HepG2 (cell line): Measurements from ENCODE around the gene PXDC1. TPM values are rescaled to one million over a fixed set of nuclear protein-coding genes. Genes with fewer than 3 reads are reported as not detected.

Experiments
- DMTF1 ChIP-seq: sonication (generic); formaldehyde crosslinking; IDR thresholded peaks from 2 replicates; pipeline ENCODE4 v1.4.0; 2020; ENCODE audit warnings: mild to moderate bottlenecking, missing genetic modification reagents
- FOXP1 ChIP-seq, 2 experiments: fragments of 450-650 bp in 1 of 2; IDR thresholded peaks; 2 replicates each; pipeline ENCODE4 v1.6.1; 2017 to 2018; ENCODE audit warnings: antibody characterized with exemption in 1 of 2
- GABPB1 ChIP-seq: IDR thresholded peaks from 2 replicates; pipeline ENCODE4 v1.6.1; 2016; ENCODE audit warnings: mild to moderate bottlenecking, missing genetic modification reagents, moderate library complexity, missing compliant biosample characterization
- IRF2 ChIP-seq: IDR thresholded peaks from 2 replicates; pipeline ENCODE4 v1.6.1; 2018; ENCODE audit warnings: missing genetic modification reagents, missing compliant biosample characterization
- KAT8 ChIP-seq: IDR thresholded peaks from 2 replicates; pipeline ENCODE4 v1.6.1; 2016; ENCODE audit warnings: missing genetic modification reagents, missing compliant biosample characterization
- KDM2A ChIP-seq: sonication (generic); formaldehyde crosslinking; IDR thresholded peaks from 2 replicates; pipeline ENCODE4 v1.4.0; 2020; ENCODE audit warnings: low read depth, missing genetic modification reagents, borderline replicate concordance
- MAZ ChIP-seq, 2 experiments: sonication (generic) in 1 of 2; formaldehyde crosslinking in 1 of 2; IDR thresholded peaks; 2 replicates each; pipeline versions ENCODE4 v1.5.0 to v1.6.1; 2012 to 2020; ENCODE audit warnings: low read depth in 2 of 2, mild to moderate bottlenecking in 2 of 2, borderline replicate concordance in 1 of 2, improper control_type of control experiment in 1 of 2, low read length in 1 of 2, missing genetic modification reagents in 1 of 2, moderate library complexity in 1 of 2
- MZF1 ChIP-seq: sonication (generic); formaldehyde crosslinking; IDR thresholded peaks from 2 replicates; pipeline ENCODE4 v1.8.1; 2023; ENCODE audit warnings: mild to moderate bottlenecking, missing genetic modification reagents, borderline replicate concordance
- NFYC ChIP-seq: IDR thresholded peaks from 2 replicates; pipeline ENCODE4 v1.6.1; 2016; ENCODE audit warnings: missing genetic modification reagents, missing compliant biosample characterization
- PHF5A ChIP-seq: IDR thresholded peaks from one replicate; pipeline ENCODE4 v1.6.1; 2018; ENCODE audit warnings: low read depth, missing genetic modification reagents; ENCODE audit not compliant: unreplicated experiment
- PHF8 ChIP-seq: sonication (generic); formaldehyde crosslinking; IDR thresholded peaks from 2 replicates; pipeline ENCODE4 v1.5.0; 2020; ENCODE audit warnings: missing genetic modification reagents
- SP1 ChIP-seq, 2 experiments: fragments of 450-650 bp in 1 of 2; sonication (generic) in 1 of 2; formaldehyde crosslinking in 1 of 2; IDR thresholded peaks; 2 replicates each; pipeline versions ENCODE4 v1.4.0 to v1.6.1; 2016 to 2020; ENCODE audit warnings: missing genetic modification reagents in 1 of 2
- SRY ChIP-seq: sonication (generic); formaldehyde crosslinking; IDR thresholded peaks from 2 replicates; pipeline ENCODE4 v1.8.0; 2022; ENCODE audit warnings: mild to moderate bottlenecking, missing genetic modification reagents
- ZNF12 ChIP-seq: sonication (generic); formaldehyde crosslinking; IDR thresholded peaks from 2 replicates; pipeline ENCODE4 v1.5.0; 2020; ENCODE audit warnings: missing genetic modification reagents
- ZNF180 ChIP-seq: sonication (generic); formaldehyde crosslinking; IDR thresholded peaks from 2 replicates; pipeline ENCODE4 v1.4.0; 2020; ENCODE audit warnings: low read depth, missing genetic modification reagents, borderline replicate concordance
- ZNF274 ChIP-seq: sonication (generic); formaldehyde crosslinking; IDR thresholded peaks from 2 replicates; pipeline ENCODE4 v1.5.1; 2020; ENCODE audit warnings: mild to moderate bottlenecking, missing genetic modification reagents
- ZNF343 ChIP-seq: sonication (generic); formaldehyde crosslinking; IDR thresholded peaks from 2 replicates; pipeline ENCODE4 v1.4.0; 2020; ENCODE audit warnings: mild to moderate bottlenecking, missing genetic modification reagents
- ZNF547 ChIP-seq: sonication (generic); formaldehyde crosslinking; IDR thresholded peaks from 2 replicates; pipeline ENCODE4 v1.5.1; 2020; ENCODE audit warnings: mild to moderate bottlenecking, missing genetic modification reagents
- ZNF605 ChIP-seq: sonication (generic); formaldehyde crosslinking; IDR thresholded peaks from 2 replicates; pipeline ENCODE4 v1.8.0; 2022; ENCODE audit warnings: mild to moderate bottlenecking, missing genetic modification reagents
- polyA plus RNA-seq, 8 experiments: library from polyadenylated mRNA; depleted of rRNA in 3 of 8; stranded (reverse) in 7 of 8; unstranded in 1 of 8; fragments of >200 nt; fragmentation: Illumina TruSeq in 4 of 8; extraction: Trizol in 4 of 8; gene quantifications; 2 replicates each; pipeline versions ENCODE4 v1.2.1 to v1.2.3, GENCODE V29; 2011 to 2016; ENCODE audit warnings: low read depth in 4 of 8, missing spikeins in 1 of 8, mixed read lengths in 1 of 8; ENCODE audit not compliant: insufficient read depth in 1 of 8
- total RNA-seq, 5 experiments: library from RNA; depleted of rRNA; stranded (reverse); fragments of >200 nt; fragmentation: Illumina TruSeq; extraction: Trizol; gene quantifications; 2 replicates each; pipeline ENCODE4 v1.2.3, GENCODE V29; 2016; ENCODE audit warnings: low read depth in 1 of 5
- TF ChIP-seq, protein P1 (sequence below): sonication (generic); formaldehyde crosslinking; IDR thresholded peaks from 2 replicates; pipeline ENCODE4 v1.8.0; 2022; ENCODE audit warnings: missing genetic modification reagents, mild to moderate bottlenecking, inconsistent platforms, borderline replicate concordance
- TF ChIP-seq, protein P2 (sequence below): sonication (generic); formaldehyde crosslinking; IDR thresholded peaks from 2 replicates; pipeline ENCODE4 v1.4.0; 2020; ENCODE audit warnings: mild to moderate bottlenecking, missing genetic modification reagents
- TF ChIP-seq, protein P3 (sequence below): sonication (generic); formaldehyde crosslinking; IDR thresholded peaks from 2 replicates; pipeline ENCODE4 v1.5.0; 2020; ENCODE audit warnings: mild to moderate bottlenecking, missing genetic modification reagents

The PXDC1 gene
- total and polyA plus RNA-seq, 2 of the 13 experiments (the other 11 are each of a cell fraction or from before 2014, with no cell fraction given) = 32.4 to 34.7 TPM

DNA sequence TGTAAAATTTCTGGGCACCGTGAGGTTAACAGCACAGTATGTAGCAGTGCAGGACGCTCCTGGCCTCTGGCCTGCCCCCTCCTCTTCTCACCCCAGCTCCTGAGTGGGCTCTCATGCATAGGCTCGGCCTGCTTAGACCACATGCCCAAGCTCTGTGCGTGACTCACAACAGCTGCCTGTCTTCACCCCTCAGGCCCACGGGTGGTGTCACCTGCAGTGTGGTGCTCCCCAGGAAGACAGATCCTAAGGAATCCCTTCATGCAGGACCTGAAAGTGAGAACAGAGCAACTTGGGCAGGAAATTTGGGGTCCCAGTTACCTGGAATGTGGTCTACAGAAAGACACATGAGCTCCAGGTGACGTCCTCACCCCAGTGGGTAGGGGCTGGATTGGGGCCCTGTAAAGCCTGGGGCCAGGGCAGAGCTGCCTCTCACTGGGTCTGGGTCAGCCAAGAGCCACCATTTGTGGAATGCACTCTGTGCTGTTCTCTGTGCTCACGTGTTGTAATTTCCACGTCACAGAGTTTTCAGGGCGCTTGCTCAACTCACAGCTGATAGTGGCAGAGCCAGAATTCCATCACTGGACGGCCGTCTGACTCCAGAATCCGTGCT, 37.0 kb upstream of the PXDC1 start (continued):
- TF ChIP-seq ZNF12 (CRISPR knock-in tag) = no peak
- no peak for TF ChIP-seq FOXP1 (IDR thresholded peaks at IDR 0.05)
- no peak for TF ChIP-seq FOXP1 (CRISPR knock-in tag; IDR thresholded peaks at IDR 0.05)
- TF ChIP-seq KDM2A (CRISPR knock-in tag) = no peak
- TF ChIP-seq MZF1 (CRISPR knock-in tag) = no peak
- no peak; the same call in 1 of the 2 replicates for TF ChIP-seq GABPB1 (CRISPR knock-in tag)
- peak; percentile 59; the same call in 1 of the 2 replicates for TF ChIP-seq ZNF274 (CRISPR knock-in tag)
- peak; percentile 72; the same call in 1 of the 2 replicates for TF ChIP-seq ZNF605 (CRISPR knock-in tag)
- no peak for TF ChIP-seq ZNF343 (CRISPR knock-in tag)
- TF ChIP-seq PHF8 (CRISPR knock-in tag) = no peak; the same call in 1 of the 2 replicates
- TF ChIP-seq, protein P1, sequence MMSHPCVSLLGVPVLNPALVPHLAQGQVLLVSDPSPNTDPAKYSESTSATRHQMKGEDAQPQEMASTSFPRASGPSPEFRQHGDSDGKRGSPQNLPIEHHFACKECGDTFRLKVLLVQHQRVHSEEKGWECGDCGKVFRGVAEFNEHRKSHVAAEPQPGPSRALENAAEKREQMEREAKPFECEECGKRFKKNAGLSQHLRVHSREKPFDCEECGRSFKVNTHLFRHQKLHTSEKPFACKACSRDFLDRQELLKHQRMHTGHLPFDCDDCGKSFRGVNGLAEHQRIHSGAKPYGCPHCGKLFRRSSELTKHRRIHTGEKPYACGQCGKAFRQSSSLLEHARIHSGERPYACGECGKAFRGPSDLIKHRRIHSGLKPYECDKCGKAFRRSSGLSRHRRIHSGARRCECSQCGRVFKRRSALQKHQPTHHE (CRISPR knock-in tag) = no peak
- TF ChIP-seq SRY = peak; percentile 36; the same call in 1 of the 2 replicates
- TF ChIP-seq, protein P2, sequence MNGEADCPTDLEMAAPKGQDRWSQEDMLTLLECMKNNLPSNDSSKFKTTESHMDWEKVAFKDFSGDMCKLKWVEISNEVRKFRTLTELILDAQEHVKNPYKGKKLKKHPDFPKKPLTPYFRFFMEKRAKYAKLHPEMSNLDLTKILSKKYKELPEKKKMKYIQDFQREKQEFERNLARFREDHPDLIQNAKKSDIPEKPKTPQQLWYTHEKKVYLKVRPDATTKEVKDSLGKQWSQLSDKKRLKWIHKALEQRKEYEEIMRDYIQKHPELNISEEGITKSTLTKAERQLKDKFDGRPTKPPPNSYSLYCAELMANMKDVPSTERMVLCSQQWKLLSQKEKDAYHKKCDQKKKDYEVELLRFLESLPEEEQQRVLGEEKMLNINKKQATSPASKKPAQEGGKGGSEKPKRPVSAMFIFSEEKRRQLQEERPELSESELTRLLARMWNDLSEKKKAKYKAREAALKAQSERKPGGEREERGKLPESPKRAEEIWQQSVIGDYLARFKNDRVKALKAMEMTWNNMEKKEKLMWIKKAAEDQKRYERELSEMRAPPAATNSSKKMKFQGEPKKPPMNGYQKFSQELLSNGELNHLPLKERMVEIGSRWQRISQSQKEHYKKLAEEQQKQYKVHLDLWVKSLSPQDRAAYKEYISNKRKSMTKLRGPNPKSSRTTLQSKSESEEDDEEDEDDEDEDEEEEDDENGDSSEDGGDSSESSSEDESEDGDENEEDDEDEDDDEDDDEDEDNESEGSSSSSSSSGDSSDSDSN (CRISPR knock-in tag) = no peak; the same call in 1 of the 2 replicates
- 0 out of 2 replicates have a peak, but pooled peaks have one; percentile 9 for TF ChIP-seq NFYC
- TF ChIP-seq MAZ (IDR thresholded peaks at IDR 0.05; ENCODE audit: borderline replicate concordance, low read depth, low read length) = no peak; the same call in 1 of the 2 replicates
- TF ChIP-seq MAZ (CRISPR knock-in tag; IDR thresholded peaks at IDR 0.05; ENCODE audit: low read depth) = 0 out of 2 replicates have a peak, but pooled peaks have one; percentile 49
- TF ChIP-seq DMTF1 (CRISPR knock-in tag) = no peak
- no peak for TF ChIP-seq IRF2 (CRISPR knock-in tag)
- TF ChIP-seq ZNF180 (CRISPR knock-in tag) = no peak
- no peak for TF ChIP-seq PHF5A (CRISPR knock-in tag)
- TF ChIP-seq, protein P3, sequence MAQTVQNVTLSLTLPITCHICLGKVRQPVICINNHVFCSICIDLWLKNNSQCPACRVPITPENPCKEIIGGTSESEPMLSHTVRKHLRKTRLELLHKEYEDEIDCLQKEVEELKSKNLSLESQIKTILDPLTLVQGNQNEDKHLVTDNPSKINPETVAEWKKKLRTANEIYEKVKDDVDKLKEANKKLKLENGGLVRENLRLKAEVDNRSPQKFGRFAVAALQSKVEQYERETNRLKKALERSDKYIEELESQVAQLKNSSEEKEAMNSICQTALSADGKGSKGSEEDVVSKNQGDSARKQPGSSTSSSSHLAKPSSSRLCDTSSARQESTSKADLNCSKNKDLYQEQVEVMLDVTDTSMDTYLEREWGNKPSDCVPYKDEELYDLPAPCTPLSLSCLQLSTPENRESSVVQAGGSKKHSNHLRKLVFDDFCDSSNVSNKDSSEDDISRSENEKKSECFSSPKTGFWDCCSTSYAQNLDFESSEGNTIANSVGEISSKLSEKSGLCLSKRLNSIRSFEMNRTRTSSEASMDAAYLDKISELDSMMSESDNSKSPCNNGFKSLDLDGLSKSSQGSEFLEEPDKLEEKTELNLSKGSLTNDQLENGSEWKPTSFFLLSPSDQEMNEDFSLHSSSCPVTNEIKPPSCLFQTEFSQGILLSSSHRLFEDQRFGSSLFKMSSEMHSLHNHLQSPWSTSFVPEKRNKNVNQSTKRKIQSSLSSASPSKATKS (CRISPR knock-in tag) = no peak
- TF ChIP-seq ZNF547 (CRISPR knock-in tag) = no peak
- TF ChIP-seq KAT8 (CRISPR knock-in tag) = no peak
- TF ChIP-seq SP1 (IDR thresholded peaks at IDR 0.05) = no peak
- TF ChIP-seq SP1 (CRISPR knock-in tag; IDR thresholded peaks at IDR 0.05) = no peak
